GM21737 (cell line): ENCODE data around the gene CCN6.

Source experiments
- ATAC-seq: cut with Tn5 transposase; IDR thresholded peaks from one replicate; pipeline ENCODE4 v1.9.1; 2021; ENCODE audit warnings: mild to moderate bottlenecking, moderate library complexity; ENCODE audit not compliant: unreplicated experiment

Gene CCN6

GRCh38 chr6:112113431-112113830, 59.5 kb downstream of the CCN6 start:
- no peak for ATAC-seq

- no peak for ATAC-seq
These were observed 60.0 kb downstream of the CCN6 start for GRCh38 chr6:112113918-112114317.

- no peak for ATAC-seq
These were observed 60.8 kb downstream of the CCN6 start for GRCh38 chr6:112114577-112115223.

GRCh38 chr6:112116221-112116620, 62.3 kb downstream of the CCN6 start:
- no peak for ATAC-seq

- no peak for ATAC-seq
These were observed 63.6 kb downstream of the CCN6 start for GRCh38 chr6:112117554-112117953.

- ATAC-seq = no peak
These were observed 64.1 kb downstream of the CCN6 start for GRCh38 chr6:112118034-112118433.
